Activated CD4-positive, alpha-beta T cell treated with anti-CD3 and anti-CD28 coated beads for 36 hours (primary cell): ENCODE measurements around the gene THSD4. TPM values are rescaled to one million over a fixed set of nuclear protein-coding genes. Genes with fewer than 3 reads are reported as not detected.

Experiments used
- ATAC-seq: fragments of 200-7000 bp; cut with Tn5 transposase; one replicate; pipeline ENCODE4 v1.10.0; 2021; ENCODE audit warnings: mild to moderate bottlenecking, moderate library complexity
- CTCF ChIA-PET: fragments of 350-600 bp; sonication (Branson Sonifier 250); formaldehyde crosslinking; loops from one replicate; lab custom pipeline; 2021; ENCODE audit warnings: antibody characterized with exemption; lab: Charles Lee
- POLR2A ChIA-PET: fragments of 350-600 bp; sonication (Branson Sonifier 250); formaldehyde crosslinking; loops from one replicate; lab custom pipeline; 2021; ENCODE audit warnings: antibody characterized with exemption, inconsistent platforms; lab: Charles Lee
- DNase-seq: peaks from one replicate; pipeline ENCODE4 v3.0.0-alpha.2; 2020
- H3K27ac Mint-ChIP-seq: one replicate; pipeline ENCODE4 v1.8.0; 2021; ENCODE audit warnings: mixed read lengths
- H3K27me3 Mint-ChIP-seq: one replicate; pipeline ENCODE4 v1.8.0; 2021; ENCODE audit warnings: mixed read lengths
- H3K36me3 Mint-ChIP-seq: one replicate; pipeline ENCODE4 v1.8.0; 2021; ENCODE audit warnings: low read depth, mixed read lengths
- H3K4me1 Mint-ChIP-seq: one replicate; pipeline ENCODE4 v1.8.0; 2021; ENCODE audit warnings: mixed read lengths
- H3K4me3 Mint-ChIP-seq: one replicate; pipeline ENCODE4 v1.8.0; 2021; ENCODE audit warnings: mild to moderate bottlenecking, moderate library complexity, mixed read lengths
- H3K9me3 Mint-ChIP-seq: one replicate; pipeline ENCODE4 v1.8.0; 2021; ENCODE audit warnings: low read depth, mixed read lengths
- intact Hi-C, 2 experiments: fragments of 100-400 bp; cut with DNase I in 1 of 2; cut with micrococcal nuclease in 1 of 2; formaldehyde crosslinking; loops; one replicate each; pipeline versions ENCODE4 v1.14.2 to v1.15.1; 2022 to 2024; cut with DNase I, micrococcal nuclease
- total RNA-seq, 2 experiments: library from RNA; stranded (reverse); gene quantifications; one replicate each; pipeline ENCODE4 v1.2.3, GENCODE V29; 2021

Gene THSD4
- total RNA-seq, 2 experiments from 2014 or later: not detected

DNA sequence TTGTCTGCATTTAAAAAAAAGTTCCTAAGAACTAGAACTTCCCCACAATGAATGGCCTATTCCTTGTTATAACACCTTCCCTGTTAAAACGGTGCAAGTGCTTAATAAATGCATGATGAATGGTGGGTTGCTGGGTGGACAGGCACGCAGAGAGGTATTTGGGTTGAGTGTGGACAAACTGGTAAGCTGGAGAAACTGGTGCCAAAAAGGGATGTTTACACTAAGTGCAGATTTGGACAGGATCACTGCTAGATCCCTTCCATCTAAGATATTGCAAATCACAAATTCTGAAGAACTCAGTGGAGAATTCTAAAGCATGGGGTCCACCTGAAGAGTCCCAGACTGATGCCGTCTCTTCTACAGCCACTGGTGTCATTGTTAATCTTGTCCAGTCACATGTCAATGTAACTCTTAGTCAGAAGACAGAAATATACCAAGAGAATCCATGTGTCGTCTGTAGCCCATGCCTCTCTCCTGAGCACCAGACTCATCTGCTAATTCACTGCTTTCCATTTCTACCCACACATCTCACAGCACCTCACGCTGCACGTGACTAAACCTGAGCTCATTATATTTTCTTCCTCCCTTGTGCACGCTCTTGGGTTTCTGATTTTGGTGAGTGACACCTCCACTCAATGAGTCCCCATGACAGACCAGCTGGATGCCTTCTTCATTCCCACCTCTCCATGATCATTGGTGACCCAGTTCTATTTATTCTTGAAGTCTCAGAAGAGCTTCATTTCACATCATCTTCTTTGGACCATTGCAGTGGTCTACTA, 328.9 kb downstream of the THSD4 start:
- Mint-ChIP-seq H3K36me3 (no peaks in the 10 kb centered on the region), H3K9me3 (no peaks in the 10 kb centered on the region), H3K27ac (no peak overlapping the region), H3K27me3 (peaks cover 5% of the 10 kb centered on the region), H3K4me3 (no peak overlapping the region), H3K4me1 (no peaks in the 10 kb centered on the region)
- ChIA-PET POLR2A (no interaction called here), CTCF (interaction anchor here (0.5 to 1.4 kb wide), 15 partner anchors 9 to 864 kb away, joined by 3 to 7 read pairs (median 4); no protein-coding TSS in a partner anchor)
- intact Hi-C loops: loop anchor here (5.0 to 10.0 kb wide), 3 partner anchors 472 to 1967 kb away; no protein-coding TSS in a partner anchor
- ATAC-seq (no peak), DNase-seq (no peak)

DNA sequence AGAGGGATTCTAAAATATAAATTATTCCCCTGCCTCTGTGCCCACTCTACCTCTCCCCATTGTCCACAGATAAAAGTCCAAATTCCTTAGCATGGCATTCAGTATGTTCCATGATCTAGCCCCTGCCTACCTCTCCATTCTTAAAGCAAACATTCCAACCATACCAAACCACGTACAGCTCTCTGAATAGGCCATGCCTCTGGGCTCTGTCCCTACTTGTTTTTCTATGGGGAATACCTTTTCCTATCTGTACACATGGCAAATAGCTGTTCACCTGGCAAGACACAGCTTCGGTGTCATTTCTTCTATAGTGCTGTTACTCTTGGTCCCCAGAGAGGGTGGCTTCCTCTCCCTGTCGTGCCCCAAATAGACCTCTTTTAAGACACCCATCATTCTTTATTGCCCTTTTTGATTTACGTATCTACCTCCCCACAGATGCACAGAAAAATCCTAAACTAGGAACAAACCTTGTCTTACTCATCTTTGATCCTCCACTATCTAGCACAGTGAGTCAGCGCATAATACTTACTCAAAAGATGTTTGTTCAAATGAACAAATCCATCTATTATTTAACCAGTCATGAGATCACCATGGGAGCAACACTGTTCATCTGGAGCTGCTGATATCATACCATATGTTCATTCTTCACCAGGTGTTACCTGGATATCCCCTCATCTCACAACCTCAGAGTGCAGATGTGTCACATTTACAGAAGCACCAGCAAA, 329.8 kb downstream of the THSD4 start:
- H3K36me3 Mint-ChIP-seq: no peaks in the 10 kb centered on the region
- intact Hi-C loops: loop anchor here (5.0 to 10.0 kb wide), 4 partner anchors 207 to 1968 kb away; no protein-coding TSS in a partner anchor
- ChIA-PET POLR2A (no interaction called here), CTCF (interaction anchor here (0.5 to 1.3 kb wide), 6 partner anchors 57 to 706 kb away, joined by 3 to 5 read pairs (median 3); no protein-coding TSS in a partner anchor)
- no peaks in the 10 kb centered on the region for H3K4me1 Mint-ChIP-seq
- H3K9me3 Mint-ChIP-seq: no peaks in the 10 kb centered on the region
- peaks cover 5% of the 10 kb centered on the region for H3K27me3 Mint-ChIP-seq
- no peak for DNase-seq
- H3K27ac Mint-ChIP-seq: no peak overlapping the region
- ATAC-seq: no peak
- no peak overlapping the region for H3K4me3 Mint-ChIP-seq

DNA sequence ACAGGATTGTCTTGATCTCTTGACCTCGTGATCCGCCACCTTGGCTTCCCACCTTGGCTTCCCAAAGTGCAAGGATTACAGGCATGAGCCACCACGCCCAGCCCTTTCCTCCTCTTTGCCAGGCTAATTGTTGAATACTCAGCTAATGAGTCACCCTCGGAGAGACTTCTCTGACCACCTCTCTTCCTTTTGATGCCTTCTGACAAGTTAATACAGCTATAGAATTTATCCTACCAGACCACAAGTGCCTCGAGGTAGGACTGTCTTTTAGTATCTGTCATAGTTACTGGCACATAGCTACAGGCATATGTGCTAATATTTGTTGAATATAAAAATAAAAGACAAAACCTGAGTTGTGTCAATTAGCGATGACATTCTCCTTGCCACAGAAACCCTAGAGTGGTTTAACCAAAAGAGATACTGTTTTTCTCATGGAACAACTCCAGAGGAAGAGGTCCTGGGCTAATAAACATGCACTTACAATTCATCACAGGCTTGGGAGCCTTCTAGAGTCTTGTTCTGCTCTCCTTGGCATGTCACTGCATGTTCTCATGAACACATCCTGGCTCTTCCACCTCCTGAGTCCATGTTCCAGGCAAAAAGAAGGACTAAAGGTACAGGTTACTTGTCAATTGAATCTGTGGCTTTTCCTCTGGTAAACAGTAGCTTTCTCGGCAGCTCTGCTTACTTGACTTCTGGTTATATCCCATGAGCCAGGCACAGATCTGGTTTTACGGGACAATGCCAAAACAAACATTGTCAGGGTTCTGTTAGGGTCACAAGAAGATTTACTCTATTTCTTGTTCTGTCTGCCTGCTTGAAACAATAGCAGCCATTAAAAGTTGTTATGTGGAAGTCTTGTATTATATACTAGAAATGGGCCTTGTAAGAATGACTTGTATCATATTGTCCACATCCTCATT, 332.3 kb downstream of the THSD4 start:
- no peaks in the 10 kb centered on the region for H3K36me3 Mint-ChIP-seq
- H3K9me3 Mint-ChIP-seq: no peaks in the 10 kb centered on the region
- POLR2A ChIA-PET: no interaction called here
- CTCF ChIA-PET: interaction anchor here (0.6 kb wide), 2 partner anchors 61 to 264 kb away, joined by 3 read pairs; no protein-coding TSS in a partner anchor
- H3K27ac Mint-ChIP-seq: no peak overlapping the region
- intact Hi-C loops: loop anchor here (1.0 to 10.0 kb wide), 4 partner anchors 205 to 623 kb away; no protein-coding TSS in a partner anchor
- ATAC-seq: no peak
- H3K27me3 Mint-ChIP-seq: peaks cover 3% of the 10 kb centered on the region
- H3K4me3 Mint-ChIP-seq: no peak overlapping the region
- no peak for DNase-seq
- H3K4me1 Mint-ChIP-seq: no peaks in the 10 kb centered on the region

DNA sequence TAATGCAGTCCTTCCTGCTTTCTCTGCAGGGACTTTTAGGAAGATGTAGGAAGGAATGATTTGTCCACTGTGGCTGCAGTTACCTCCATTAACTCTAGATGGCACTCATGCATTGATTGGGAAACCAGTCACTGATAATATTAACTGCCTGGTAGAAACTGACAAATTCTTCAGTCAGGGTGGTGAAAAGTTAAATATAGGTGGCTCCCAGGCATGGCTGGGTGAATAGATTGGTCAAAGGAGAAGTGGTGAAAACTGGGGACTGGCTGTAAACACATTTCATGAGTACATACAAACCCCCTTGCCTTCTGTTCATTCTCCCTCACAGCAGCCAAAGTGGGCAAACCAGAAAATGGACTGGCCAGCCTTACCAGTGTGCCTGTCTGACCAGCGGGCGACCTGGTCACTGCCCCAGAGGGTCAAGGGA, 333.4 kb downstream of the THSD4 start:
- no peaks in the 10 kb centered on the region for H3K36me3 Mint-ChIP-seq
- H3K9me3 Mint-ChIP-seq: no peaks in the 10 kb centered on the region
- intact Hi-C loops: loop anchor here (1.0 to 10.0 kb wide), 4 partner anchors 204 to 624 kb away; no protein-coding TSS in a partner anchor
- H3K4me1 Mint-ChIP-seq: no peaks in the 10 kb centered on the region
- ATAC-seq: no peak
- H3K27ac Mint-ChIP-seq: no peak overlapping the region
- CTCF ChIA-PET: no interaction called here
- POLR2A ChIA-PET: no interaction called here
- no peak overlapping the region for H3K4me3 Mint-ChIP-seq
- no peak for DNase-seq
- H3K27me3 Mint-ChIP-seq: no peaks in the 10 kb centered on the region

DNA sequence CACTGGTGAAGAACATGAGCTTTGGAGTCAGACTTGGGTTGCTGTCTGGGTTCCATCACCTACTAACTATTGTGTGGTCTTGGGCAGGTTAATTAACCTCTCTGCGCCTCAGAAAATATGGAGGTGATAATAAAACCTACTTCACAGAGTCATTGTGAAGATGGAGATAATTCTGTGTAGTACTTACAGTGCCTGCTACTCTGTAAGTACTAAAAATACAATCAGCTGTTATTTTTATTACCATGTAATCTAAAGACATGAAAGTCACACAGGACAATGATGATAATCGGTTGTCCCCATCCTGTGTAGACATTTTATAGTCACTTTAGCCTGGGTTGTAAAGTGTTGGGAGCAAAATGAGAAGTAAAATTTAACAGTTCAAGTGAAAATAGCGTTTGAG, 334.1 kb downstream of the THSD4 start:
- H3K27me3 Mint-ChIP-seq: no peaks in the 10 kb centered on the region
- no peak overlapping the region for H3K4me3 Mint-ChIP-seq
- no peak overlapping the region for H3K27ac Mint-ChIP-seq
- H3K36me3 Mint-ChIP-seq: no peaks in the 10 kb centered on the region
- DNase-seq: no peak
- H3K4me1 Mint-ChIP-seq: no peaks in the 10 kb centered on the region
- POLR2A ChIA-PET: no interaction called here
- ATAC-seq: no peak
- H3K9me3 Mint-ChIP-seq: no peaks in the 10 kb centered on the region
- intact Hi-C loops: loop anchor here (2.0 to 10.0 kb wide), 3 partner anchors 203 to 625 kb away; no protein-coding TSS in a partner anchor
- CTCF ChIA-PET: interaction anchor here (0.5 to 1.1 kb wide), 4 partner anchors 8 to 723 kb away, joined by 3 read pairs; no protein-coding TSS in a partner anchor

DNA sequence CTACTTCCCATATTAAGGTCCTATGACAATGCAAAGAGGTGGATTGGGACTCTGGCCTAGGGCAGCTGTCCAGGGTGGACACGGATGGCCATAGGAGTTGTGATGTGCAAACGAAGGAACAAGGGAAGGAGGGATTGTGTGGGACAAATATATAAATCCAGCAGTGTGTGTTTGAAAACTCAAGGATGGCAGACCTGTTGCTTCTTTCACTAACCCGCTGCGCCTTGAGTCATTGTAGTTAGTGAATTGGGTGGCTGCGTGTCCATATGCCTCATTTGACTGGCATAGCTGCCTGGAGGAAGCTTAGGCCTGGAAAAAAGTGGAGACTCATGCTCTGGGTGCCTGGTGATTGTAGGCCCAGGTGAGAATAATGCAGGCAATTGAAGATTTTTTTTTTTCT, 334.7 kb downstream of the THSD4 start:
- Mint-ChIP-seq H3K27me3 (peaks cover 1% of the 10 kb centered on the region), H3K9me3 (no peaks in the 10 kb centered on the region), H3K4me1 (no peaks in the 10 kb centered on the region), H3K4me3 (no peak overlapping the region), H3K27ac (no peak overlapping the region), H3K36me3 (no peaks in the 10 kb centered on the region)
- intact Hi-C loops: loop anchor here (2.0 to 10.0 kb wide), 4 partner anchors 187 to 625 kb away; no protein-coding TSS in a partner anchor
- CTCF ChIA-PET: interaction anchor here (0.5 to 1.1 kb wide), 4 partner anchors 9 to 724 kb away, joined by 3 read pairs; no protein-coding TSS in a partner anchor
- ATAC-seq: no peak
- POLR2A ChIA-PET: no interaction called here
- DNase-seq: no peak

DNA sequence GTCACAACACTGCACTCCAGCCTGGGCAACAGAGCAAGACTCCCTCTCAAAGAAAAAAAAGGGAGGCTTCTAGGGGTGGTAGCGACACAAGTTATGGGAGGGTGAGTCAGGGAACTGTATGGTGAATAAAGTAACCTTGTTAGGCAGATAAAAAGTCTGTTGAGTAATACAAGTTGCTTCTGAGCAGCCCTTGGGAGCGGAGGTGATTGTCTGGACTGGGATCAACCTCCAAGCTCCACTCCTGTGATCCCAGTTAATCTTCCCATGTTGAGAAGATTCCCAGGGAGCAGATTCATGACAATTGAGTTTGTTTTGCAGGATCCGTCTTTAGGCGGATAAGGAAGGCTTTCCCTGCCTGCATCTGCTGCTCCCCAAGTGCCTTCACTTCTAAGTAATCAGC, 335.9 kb downstream of the THSD4 start:
- ChIA-PET CTCF (no interaction called here), POLR2A (no interaction called here)
- Mint-ChIP-seq H3K27me3 (peaks cover 4% of the 10 kb centered on the region), H3K9me3 (no peaks in the 10 kb centered on the region), H3K4me1 (no peaks in the 10 kb centered on the region), H3K27ac (no peak overlapping the region), H3K36me3 (no peaks in the 10 kb centered on the region), H3K4me3 (no peak overlapping the region)
- DNase-seq: no peak
- intact Hi-C loops: loop anchor here in 1 of 2 experiments (5.0 kb wide), 1 partner anchor 186 kb away; no protein-coding TSS in a partner anchor
- no peak for ATAC-seq

DNA sequence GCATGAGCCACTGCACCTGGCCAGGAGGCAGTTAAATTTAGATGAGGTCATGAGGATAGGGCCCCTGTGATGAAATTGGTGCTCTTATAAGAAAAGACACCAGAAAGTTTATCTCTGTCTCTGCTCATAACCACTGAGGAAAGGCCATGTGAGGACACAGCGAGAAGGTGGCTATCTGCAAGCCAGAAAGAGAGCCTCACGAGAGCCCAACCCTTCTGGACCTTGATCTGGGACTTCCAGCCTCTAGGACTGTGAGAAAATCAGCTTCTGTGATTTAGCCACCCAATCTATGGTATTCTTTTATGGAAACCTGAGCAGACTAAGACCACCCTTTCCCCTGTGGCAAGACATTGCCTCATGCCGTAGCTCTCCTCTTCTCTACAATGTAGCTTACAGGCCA, 337.6 kb downstream of the THSD4 start:
- no peaks in the 10 kb centered on the region for H3K9me3 Mint-ChIP-seq
- no peak overlapping the region for H3K27ac Mint-ChIP-seq
- no peak overlapping the region for H3K4me3 Mint-ChIP-seq
- H3K36me3 Mint-ChIP-seq: no peaks in the 10 kb centered on the region
- H3K27me3 Mint-ChIP-seq: peaks cover 7% of the 10 kb centered on the region
- ChIA-PET CTCF (interaction anchor here (0.7 to 1.9 kb wide), 2 partner anchors 9 to 67 kb away, joined by 3 to 5 read pairs; no protein-coding TSS in a partner anchor), POLR2A (no interaction called here)
- DNase-seq: no peak
- no peaks in the 10 kb centered on the region for H3K4me1 Mint-ChIP-seq
- intact Hi-C loops: loop anchor here in 1 of 2 experiments (5.0 kb wide), 1 partner anchor 184 kb away; no protein-coding TSS in a partner anchor
- no peak for ATAC-seq

DNA sequence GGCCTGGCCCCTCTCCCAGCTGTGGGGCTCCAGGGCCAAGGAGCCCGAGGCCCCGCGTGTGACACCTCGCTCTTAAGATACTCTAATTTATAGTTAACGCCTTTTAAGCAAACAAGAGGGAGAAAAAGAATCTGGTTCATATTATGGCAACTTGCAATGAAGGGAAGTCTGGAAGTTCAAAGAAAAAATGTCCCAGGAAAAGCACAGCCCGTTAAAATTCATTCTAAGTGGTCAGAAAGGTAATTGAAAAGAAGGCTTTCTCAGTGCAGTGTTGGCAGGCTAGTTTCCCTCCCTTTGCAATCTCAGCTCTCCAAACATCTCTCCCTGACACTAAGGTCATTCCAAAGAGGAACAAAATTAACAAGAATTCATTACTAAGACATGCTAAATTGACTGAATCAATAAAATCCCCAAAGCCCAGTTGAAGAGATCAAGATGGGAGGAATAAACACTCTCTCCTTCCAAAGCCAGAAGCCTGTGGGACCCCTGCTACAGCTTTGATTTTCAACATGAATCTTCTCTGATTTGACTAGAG, 339.3 kb downstream of the THSD4 start:
- no peaks in the 10 kb centered on the region for H3K9me3 Mint-ChIP-seq
- peaks cover 7% of the 10 kb centered on the region for H3K27me3 Mint-ChIP-seq
- POLR2A ChIA-PET: no interaction called here
- H3K27ac Mint-ChIP-seq: no peak overlapping the region
- H3K4me1 Mint-ChIP-seq: no peaks in the 10 kb centered on the region
- ATAC-seq: no peak
- CTCF ChIA-PET: no interaction called here
- no peaks in the 10 kb centered on the region for H3K36me3 Mint-ChIP-seq
- DNase-seq: no peak
- intact Hi-C loops: loop anchor here in 1 of 2 experiments (5.0 kb wide), 1 partner anchor 183 kb away; no protein-coding TSS in a partner anchor
- H3K4me3 Mint-ChIP-seq: no peak overlapping the region

DNA sequence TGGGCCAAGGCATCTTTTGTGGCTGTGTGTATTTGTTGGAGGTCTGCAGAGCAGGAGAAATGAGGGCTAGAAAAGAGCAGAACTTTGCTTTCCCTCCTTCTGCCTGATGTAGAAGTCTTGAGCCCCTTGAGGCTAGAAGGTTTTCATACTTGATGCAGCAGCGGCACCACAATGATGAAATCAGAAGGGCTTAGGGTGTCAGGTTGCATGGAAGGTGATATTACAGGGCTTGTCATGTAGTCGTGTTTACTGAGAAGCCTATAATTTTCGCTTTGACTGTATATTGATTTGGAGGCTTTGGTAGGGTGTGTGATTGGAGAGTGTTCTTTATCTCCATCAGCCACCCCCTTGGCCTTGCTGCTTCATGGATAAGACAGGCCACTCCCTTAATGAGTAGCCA, 339.8 kb downstream of the THSD4 start:
- peaks cover 7% of the 10 kb centered on the region for H3K27me3 Mint-ChIP-seq
- no peak overlapping the region for H3K27ac Mint-ChIP-seq
- H3K36me3 Mint-ChIP-seq: no peaks in the 10 kb centered on the region
- no peaks in the 10 kb centered on the region for H3K9me3 Mint-ChIP-seq
- CTCF ChIA-PET: no interaction called here
- intact Hi-C loops: no loop called here
- DNase-seq (no peak), ATAC-seq (no peak)
- H3K4me1 Mint-ChIP-seq: no peaks in the 10 kb centered on the region
- H3K4me3 Mint-ChIP-seq: no peak overlapping the region
- POLR2A ChIA-PET: no interaction called here
